Fibroblast of skin of right biceps (primary cell): ENCODE measurements around the gene NPAS3.

Source experiments
- DNase-seq: peaks from one replicate; pipeline ENCODE4 v3.0.0-alpha.2; 2013

The NPAS3 gene

GRCh38 chr14:33657476-33657875 is 718.8 kb downstream of the NPAS3 start:
- DNase-seq = no peak

GRCh38 chr14:33660248-33660647 is 721.6 kb downstream of the NPAS3 start:
- no peak for DNase-seq

- no peak for DNase-seq
These were observed 722.4 kb downstream of the NPAS3 start for GRCh38 chr14:33661101-33661500.

GRCh38 chr14:33668066-33668465 is 729.4 kb downstream of the NPAS3 start:
- DNase-seq = peak; percentile 67

GRCh38 chr14:33669111-33669510 is 730.4 kb downstream of the NPAS3 start:
- peak; percentile 49 for DNase-seq

- DNase-seq = no peak
These were observed 731.6 kb downstream of the NPAS3 start for GRCh38 chr14:33670235-33670634.

- DNase-seq = no peak
These were observed 732.9 kb downstream of the NPAS3 start for GRCh38 chr14:33671556-33671955.

- no peak for DNase-seq
These were observed 736.2 kb downstream of the NPAS3 start for GRCh38 chr14:33674927-33675326.

- peak; percentile 66 for DNase-seq
These were observed 736.9 kb downstream of the NPAS3 start for GRCh38 chr14:33675415-33676130.

GRCh38 chr14:33676135-33676566 is 737.5 kb downstream of the NPAS3 start:
- peak; percentile 70 for DNase-seq

- no peak for DNase-seq
These were observed 738.2 kb downstream of the NPAS3 start for GRCh38 chr14:33676891-33677290.

- no peak for DNase-seq
These were observed 739.3 kb downstream of the NPAS3 start for GRCh38 chr14:33678005-33678404.

- DNase-seq = no peak
These were observed 740.3 kb downstream of the NPAS3 start for GRCh38 chr14:33679025-33679424.

- DNase-seq = peak; percentile 92
These were observed 741.0 kb downstream of the NPAS3 start for GRCh38 chr14:33679461-33680225.

- DNase-seq = no peak
These were observed 742.2 kb downstream of the NPAS3 start for GRCh38 chr14:33680873-33681272.

GRCh38 chr14:33682760-33683159 is 744.1 kb downstream of the NPAS3 start:
- peak; percentile 74 for DNase-seq

- DNase-seq = no peak
These were observed 746.3 kb downstream of the NPAS3 start for GRCh38 chr14:33685026-33685425.

- DNase-seq = no peak
These were observed 747.0 kb downstream of the NPAS3 start for GRCh38 chr14:33685698-33686097.

GRCh38 chr14:33686218-33686617 is 747.5 kb downstream of the NPAS3 start:
- DNase-seq = peak; percentile 90

GRCh38 chr14:33686856-33687255 is 748.2 kb downstream of the NPAS3 start:
- no peak for DNase-seq

GRCh38 chr14:33689680-33690079 is 751.0 kb downstream of the NPAS3 start:
- DNase-seq = no peak

GRCh38 chr14:33691907-33692306 is 753.2 kb downstream of the NPAS3 start:
- DNase-seq = no peak

GRCh38 chr14:33692762-33693161 is 754.1 kb downstream of the NPAS3 start:
- peak; percentile 91 for DNase-seq

GRCh38 chr14:33693237-33693636 is 754.6 kb downstream of the NPAS3 start:
- DNase-seq = peak; percentile 85
